Psoas muscle (tissue), 8 donors: ENCODE results near the gene PTPRD. TPM values are rescaled to one million over a fixed set of nuclear protein-coding genes. Genes with fewer than 3 reads are reported as not detected.
"Not testable (repeated sequence)": the region's sequence is repeated elsewhere in the genome, so short reads cannot be mapped to it uniquely, and the experiment has no call there.

Experiments
- ATAC-seq, 4 donors: fragments of 200-7000 bp; cut with Tn5 transposase; one replicate each; pipeline ENCODE4 v1.9.1; 2020; ENCODE audit warnings: moderate library complexity in 3 of 4, mild to moderate bottlenecking in 2 of 4
- DNase-seq, 2 donors: peaks; one replicate each; pipeline ENCODE4 v3.0.0-alpha.2; 2020
- H3K27ac ChIP-seq: fragments of 200-600 bp; one replicate; pipeline ENCODE4 v1.8.0; 2022
- H3K27me3 ChIP-seq, 3 donors: fragments of 200-600 bp in 1 of 3; one replicate each; pipeline versions ENCODE4 v1.6.1 to v1.8.0; 2013 to 2022; ENCODE audit warnings: low read length in 2 of 3, mild to moderate bottlenecking in 2 of 3, moderate library complexity in 1 of 3; ENCODE audit not compliant: insufficient read depth in 3 of 3
- H3K36me3 ChIP-seq, 2 donors: fragments of 200-600 bp in 1 of 2; one replicate each; pipeline versions ENCODE4 v1.6.1 to v1.8.0; 2013 to 2022; ENCODE audit warnings: low read depth in 1 of 2, mild to moderate bottlenecking in 1 of 2, moderate library complexity in 1 of 2; ENCODE audit not compliant: insufficient read depth in 1 of 2
- H3K4me1 ChIP-seq: fragments of 200-600 bp; one replicate; pipeline ENCODE4 v1.8.0; 2022
- H3K4me3 ChIP-seq: fragments of 200-600 bp; one replicate; pipeline ENCODE4 v1.8.0; 2022; ENCODE audit warnings: mild to moderate bottlenecking
- H3K9me3 ChIP-seq: fragments of 200-600 bp; one replicate; pipeline ENCODE4 v1.8.0; 2022
- WGBS, 3 donors: extraction: QIAGEN DNeasy Blood & Tissue Kit; methylation state at CpG; one replicate each; pipeline versions ENCODE4 v1.1.6 to v1.1.7; 2013; 5-methylcytosine and 5-hydroxymethylcytosine counted together
- intact Hi-C, 2 donors: fragments of 100-400 bp; cut with DNase I; formaldehyde crosslinking; loops; one replicate each; pipeline versions ENCODE4 v1.11.0 to v1.14.2; 2022
- polyA plus RNA-seq, 3 donors: library from polyadenylated mRNA; stranded (reverse); fragments of 200-250 nt; gene quantifications; one replicate each; pipeline ENCODE4 v1.2.3, GENCODE V29; 2013
- total RNA-seq, 4 donors: library from RNA; stranded (reverse); fragmentation: NEBNext Ultra II Directional in 2 of 4; extraction: Animal tissue kit (Norgen Biotek cat#: 25700) in 2 of 4; gene quantifications; one replicate each; pipeline versions ENCODE4 v1.2.1 to v1.2.4, GENCODE V29; 2021 to 2023
- TF ChIP-seq, protein P1 (sequence below): fragments of 200-600 bp; IDR thresholded peaks from one replicate; pipeline ENCODE4 v1.8.0; 2022; ENCODE audit warnings: antibody characterized with exemption
- donor health status: healthy with polysubstance abuse.
- donor health status: DM: no; HTN: no; CAD: no; lungs with moderate emphysema.
- donor health status: Bipolar disorder and iron deficiency.
- donor health status: healthy.
- donor health status: DM: yes; HTN: yes; CAD: no.
- donor health status: DM: no; HTN: no; CAD: no.
- donor health status: DM: no; HTN: no; CAD: no.
- donor health status: DM: yes; HTN: yes; CAD: no.

The PTPRD gene
- total and polyA plus RNA-seq, 7 donors: 0.44 to 3.1 (median 0.91) TPM

- TF ChIP-seq, protein P1, sequence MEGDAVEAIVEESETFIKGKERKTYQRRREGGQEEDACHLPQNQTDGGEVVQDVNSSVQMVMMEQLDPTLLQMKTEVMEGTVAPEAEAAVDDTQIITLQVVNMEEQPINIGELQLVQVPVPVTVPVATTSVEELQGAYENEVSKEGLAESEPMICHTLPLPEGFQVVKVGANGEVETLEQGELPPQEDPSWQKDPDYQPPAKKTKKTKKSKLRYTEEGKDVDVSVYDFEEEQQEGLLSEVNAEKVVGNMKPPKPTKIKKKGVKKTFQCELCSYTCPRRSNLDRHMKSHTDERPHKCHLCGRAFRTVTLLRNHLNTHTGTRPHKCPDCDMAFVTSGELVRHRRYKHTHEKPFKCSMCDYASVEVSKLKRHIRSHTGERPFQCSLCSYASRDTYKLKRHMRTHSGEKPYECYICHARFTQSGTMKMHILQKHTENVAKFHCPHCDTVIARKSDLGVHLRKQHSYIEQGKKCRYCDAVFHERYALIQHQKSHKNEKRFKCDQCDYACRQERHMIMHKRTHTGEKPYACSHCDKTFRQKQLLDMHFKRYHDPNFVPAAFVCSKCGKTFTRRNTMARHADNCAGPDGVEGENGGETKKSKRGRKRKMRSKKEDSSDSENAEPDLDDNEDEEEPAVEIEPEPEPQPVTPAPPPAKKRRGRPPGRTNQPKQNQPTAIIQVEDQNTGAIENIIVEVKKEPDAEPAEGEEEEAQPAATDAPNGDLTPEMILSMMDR: no peak
- DNase-seq: no peak
- no peak for ATAC-seq
- Histone ChIP-seq H3K27ac (no peak overlapping the region), H3K4me3 (no peak overlapping the region), H3K27me3 (no peaks in the 10 kb centered on the region), H3K36me3 (no peaks in the 10 kb centered on the region), H3K4me1 (no peaks in the 10 kb centered on the region), H3K9me3 (no peaks in the 10 kb centered on the region)
- intact Hi-C loops: no loop called here
Measured at GRCh38 chr9:9945966-9946365, 666.8 kb downstream of the PTPRD start.

DNA sequence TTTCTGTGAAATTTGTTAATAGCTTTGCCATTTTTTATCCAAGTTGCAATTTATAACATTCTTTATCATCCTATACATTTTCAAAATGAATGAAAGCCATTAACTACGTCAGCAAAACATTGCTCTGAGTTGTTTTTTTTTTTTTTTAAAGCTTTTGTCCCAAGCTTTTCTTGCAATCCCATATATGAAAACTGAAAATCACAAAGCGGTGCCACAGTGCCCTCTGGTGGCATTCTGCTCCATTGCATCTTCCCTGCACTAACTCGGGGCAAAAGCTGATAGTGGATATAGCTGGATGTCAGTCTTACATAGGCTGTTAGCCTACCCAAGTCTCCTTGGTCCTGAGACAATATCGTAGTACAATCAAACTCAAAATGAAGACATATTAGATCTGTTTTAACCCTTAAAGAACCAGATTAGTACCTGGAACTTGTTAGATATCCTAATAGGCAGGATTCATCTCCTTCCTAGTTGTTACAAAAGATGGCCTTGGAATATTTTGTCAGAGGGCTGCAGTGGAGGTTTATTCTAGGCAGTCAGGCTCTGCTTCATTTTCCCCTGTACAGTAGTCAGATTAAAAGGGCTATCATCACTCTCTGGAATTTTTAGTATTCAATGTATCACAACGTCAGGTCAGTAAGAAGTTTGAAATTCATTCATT, 669.9 kb downstream of the PTPRD start:
- DNase-seq (peak; percentile 18 to 53), ATAC-seq (peak in 1 of 4 donors; percentile 58)
- Histone ChIP-seq H3K4me1 (no peaks in the 10 kb centered on the region), H3K27ac (no peak overlapping the region), H3K27me3 (no peaks in the 10 kb centered on the region), H3K9me3 (no peaks in the 10 kb centered on the region), H3K36me3 (no peaks in the 10 kb centered on the region), H3K4me3 (no peak overlapping the region)
- intact Hi-C loops: loop anchor here in 1 of 2 donors (5.0 kb wide), 1 partner anchor 336 kb away; no protein-coding TSS in a partner anchor
- WGBS, 3 donors: 24 to 28% (median 26%) methylated on average over 5 of the region's 5 CpGs
- TF ChIP-seq, protein P1: peak; percentile 72

- Histone ChIP-seq H3K4me3 (no peak overlapping the region), H3K27ac (no peak overlapping the region), H3K36me3 (no peaks in the 10 kb centered on the region), H3K4me1 (no peaks in the 10 kb centered on the region), H3K27me3 (no peaks in the 10 kb centered on the region), H3K9me3 (no peaks in the 10 kb centered on the region)
- WGBS, 3 donors: 88 to 94% (median 93%) methylated on average over 4 of the region's 4 CpGs
- intact Hi-C loops: no loop called here
- TF ChIP-seq, protein P1: no peak
- no peak for ATAC-seq
- no peak for DNase-seq
Measured at GRCh38 chr9:9938432-9938831, 674.4 kb downstream of the PTPRD start.

- H3K27me3 ChIP-seq, intact Hi-C loops, H3K4me3 ChIP-seq, H3K27ac ChIP-seq, H3K9me3 ChIP-seq, DNase-seq, H3K4me1 ChIP-seq, ATAC-seq, H3K36me3 ChIP-seq: not testable (repeated sequence)
- 82 to 89% (median 89%) methylated on average over 16 of the region's 16 CpGs for WGBS, 3 donors
Measured at GRCh38 chr9:9931464-9931863, 681.3 kb downstream of the PTPRD start.

- DNase-seq (no peak), ATAC-seq (no peak)
- whole genome bisulfite sequencing, 3 donors: 61 to 90% (median 73%) methylated on average over 3 of the region's 3 CpGs
- Histone ChIP-seq H3K36me3 (no peaks in the 10 kb centered on the region), H3K4me1 (no peaks in the 10 kb centered on the region), H3K27me3 (no peaks in the 10 kb centered on the region), H3K9me3 (no peaks in the 10 kb centered on the region), H3K4me3 (no peak overlapping the region), H3K27ac (no peak overlapping the region)
- intact Hi-C loops: no loop called here
- TF ChIP-seq, protein P1: no peak
Measured at GRCh38 chr9:9924376-9924775, 688.4 kb downstream of the PTPRD start.
